Liver (tissue), 9 donors: ENCODE measurements around the gene GLB1L2. TPM values are rescaled to one million over a fixed set of nuclear protein-coding genes. Genes with fewer than 3 reads are reported as not detected.

Source experiments
- DNase-seq: peaks from one replicate; pipeline ENCODE4 v3.0.0-alpha.2; 2017; ENCODE audit warnings: low spot score
- H3K27ac ChIP-seq, 2 donors: one replicate each; pipeline ENCODE4 v1.7.0; 2013; ENCODE audit warnings: inconsistent platforms in 2 of 2, low read length in 2 of 2, control low read depth in 1 of 2, low read depth in 1 of 2, mild to moderate bottlenecking in 1 of 2
- H3K27me3 ChIP-seq, 4 donors: one replicate each; pipeline versions ENCODE4 v1.6.1 to v1.7.0; 2013; ENCODE audit warnings: low read length in 3 of 4, inconsistent platforms in 1 of 4, mild to moderate bottlenecking in 1 of 4, moderate library complexity in 1 of 4; ENCODE audit not compliant: control insufficient read depth in 4 of 4, insufficient read depth in 4 of 4
- H3K36me3 ChIP-seq, 4 donors: one replicate each; pipeline versions ENCODE4 v1.6.1 to v1.7.0; 2013; ENCODE audit warnings: low read length in 3 of 4, mild to moderate bottlenecking in 3 of 4, low read depth in 1 of 4, moderate library complexity in 1 of 4; ENCODE audit not compliant: control insufficient read depth in 4 of 4, insufficient read depth in 3 of 4
- H3K4me1 ChIP-seq, 4 donors: one replicate each; pipeline versions ENCODE4 v1.6.1 to v1.7.0; 2013; ENCODE audit warnings: low read length in 3 of 4, mild to moderate bottlenecking in 3 of 4, moderate library complexity in 1 of 4; ENCODE audit not compliant: control insufficient read depth in 4 of 4, insufficient read depth in 4 of 4
- H3K4me3 ChIP-seq, 3 donors: one replicate each; pipeline versions ENCODE4 v1.6.1 to v1.7.0; 2013; ENCODE audit warnings: low read length in 3 of 3, control low read depth in 1 of 3, low read depth in 1 of 3, mild to moderate bottlenecking in 1 of 3
- H3K9ac ChIP-seq, 2 donors: one replicate each; pipeline ENCODE4 v1.7.0; 2013; ENCODE audit warnings: low read length in 2 of 2, mild to moderate bottlenecking in 2 of 2, moderate library complexity in 2 of 2, control low read depth in 1 of 2, low read depth in 1 of 2
- H3K9me3 ChIP-seq, 4 donors: one replicate each; pipeline versions ENCODE4 v1.6.1 to v1.7.0; 2013; ENCODE audit warnings: low read length in 3 of 4; ENCODE audit not compliant: control insufficient read depth in 4 of 4
- CTCF ChIP-seq: fragments of 150-350 bp; IDR thresholded peaks from 2 replicates; pipeline ENCODE4 v1.5.1; 2017; ENCODE audit warnings: improper control_type of control experiment, low read depth, low read length; ENCODE audit not compliant: missing input control
- EGR1 ChIP-seq, 2 donors: IDR thresholded peaks; 2 replicates each; pipeline ENCODE4 v1.6.1; 2016 to 2018; ENCODE audit warnings: antibody characterized with exemption in 2 of 2, low read depth in 2 of 2
- FOXA1 ChIP-seq: IDR thresholded peaks from 2 replicates; pipeline ENCODE4 v1.6.1; 2016; ENCODE audit warnings: antibody characterized with exemption
- FOXA2 ChIP-seq: IDR thresholded peaks from 2 replicates; pipeline ENCODE4 v1.6.1; 2016; ENCODE audit warnings: antibody characterized with exemption
- GABPA ChIP-seq, 2 donors: IDR thresholded peaks in 1 of 2; conservative IDR thresholded peaks in 1 of 2; 2 replicates each; pipeline ENCODE4 v1.6.1; 2016; ENCODE audit warnings: antibody characterized with exemption in 2 of 2, mild to moderate bottlenecking in 1 of 2, moderate library complexity in 1 of 2
- HNF4A ChIP-seq, 2 donors: conservative IDR thresholded peaks; 2 replicates each; pipeline ENCODE4 v1.6.1; 2016; ENCODE audit warnings: antibody characterized with exemption in 2 of 2, mild to moderate bottlenecking in 2 of 2
- HNF4G ChIP-seq: IDR thresholded peaks from 2 replicates; pipeline ENCODE4 v1.6.1; 2016; ENCODE audit warnings: antibody characterized with exemption
- JUND ChIP-seq, 2 donors: IDR thresholded peaks; 2 replicates each; pipeline ENCODE4 v1.6.1; 2016; ENCODE audit warnings: antibody characterized with exemption in 2 of 2
- NR2F2 ChIP-seq: IDR thresholded peaks from 2 replicates; pipeline ENCODE4 v1.6.1; 2016; ENCODE audit warnings: antibody characterized with exemption
- RAD21 ChIP-seq, 2 donors: IDR thresholded peaks; 2 replicates each; pipeline ENCODE4 v1.6.1; 2016; ENCODE audit warnings: antibody characterized with exemption in 2 of 2, mild to moderate bottlenecking in 2 of 2
- REST ChIP-seq: IDR thresholded peaks from 2 replicates; pipeline ENCODE4 v1.6.1; 2016; ENCODE audit warnings: antibody characterized with exemption, mild to moderate bottlenecking
- RXRA ChIP-seq, 2 donors: IDR thresholded peaks; 2 replicates each; pipeline ENCODE4 v1.6.1; 2017 to 2018; ENCODE audit warnings: antibody characterized with exemption in 2 of 2, mild to moderate bottlenecking in 1 of 2
- SP1 ChIP-seq: IDR thresholded peaks from 2 replicates; pipeline ENCODE4 v1.6.1; 2018; ENCODE audit warnings: antibody characterized with exemption, mild to moderate bottlenecking
- ZBTB33 ChIP-seq: IDR thresholded peaks from 2 replicates; pipeline ENCODE4 v1.6.1; 2016; ENCODE audit warnings: antibody characterized with exemption
- WGBS: extraction: QIAGEN DNeasy Blood & Tissue Kit; methylation state at CpG from one replicate; pipeline ENCODE4 v1.1.7; 2013; 5-methylcytosine and 5-hydroxymethylcytosine counted together
- polyA plus RNA-seq, 2 donors: library from polyadenylated mRNA; stranded (reverse) in 1 of 2; unstranded in 1 of 2; fragments of 200-250 nt in 1 of 2; fragments of >200 nt in 1 of 2; fragmentation: Nextera tagmentation in 1 of 2; extraction: Ambion mirVana in 1 of 2; gene quantifications; one replicate each; pipeline versions ENCODE4 v1.2.1 to v1.2.3, GENCODE V29; 2013 to 2015
- total RNA-seq, 2 donors: library from RNA; depleted of rRNA; stranded (reverse); fragments of >200 nt; gene quantifications; one replicate each; pipeline ENCODE4 v1.2.3, GENCODE V29; 2014
- TF ChIP-seq, protein P1 (sequence below): IDR thresholded peaks from 2 replicates; pipeline ENCODE4 v1.6.1; 2016; ENCODE audit warnings: antibody characterized with exemption
- donor health status: healthy.
- donor health status: healthy.
- donor health status: healthy.
- donor health status: healthy.
- donor health status: healthy.

GLB1L2 gene
- total and polyA plus RNA-seq, 4 donors: 0.23 to 0.50 (median 0.42) TPM

GRCh38 chr11:134405436-134405835 is 73.6 kb downstream of the GLB1L2 start (continued):
- no peak for TF ChIP-seq CTCF
- TF ChIP-seq NR2F2: no peak
- TF ChIP-seq SP1: no peak
- TF ChIP-seq FOXA2: no peak
- TF ChIP-seq HNF4A (conservative IDR thresholded peaks at IDR 0.05): no peak

DNA sequence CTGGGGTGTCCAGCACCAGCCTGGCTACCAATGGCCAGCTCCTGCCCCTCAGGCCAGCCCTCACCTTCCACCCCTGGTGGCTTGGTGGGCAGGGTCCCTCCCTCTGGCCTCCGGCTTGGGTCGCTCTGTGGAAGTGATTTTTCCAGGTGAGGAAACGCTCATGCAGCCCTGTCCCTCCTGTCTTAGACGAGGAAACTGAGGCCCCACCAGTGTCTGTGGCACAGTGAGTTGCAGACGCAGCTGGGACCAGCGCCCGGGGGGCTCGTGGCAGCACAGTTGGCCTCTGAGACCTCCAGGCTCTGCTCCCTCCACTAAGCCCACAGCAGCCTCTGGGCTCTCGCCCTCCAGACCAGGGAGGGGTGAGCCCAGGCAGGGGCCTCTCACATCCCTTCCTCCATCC is 74.1 kb downstream of the GLB1L2 start:
- H3K9me3 ChIP-seq: no peaks in the 10 kb centered on the region
- WGBS: 81% methylated on average over 9 of the region's 9 CpGs
- H3K27me3 ChIP-seq: no peaks in the 10 kb centered on the region
- H3K27ac ChIP-seq: no peak overlapping the region
- no peak for DNase-seq
- no peak overlapping the region for H3K9ac ChIP-seq
- no peak overlapping the region for H3K4me3 ChIP-seq
- no peak for TF ChIP-seq NR2F2
- no peak for TF ChIP-seq REST
- TF ChIP-seq GABPA (IDR thresholded peaks at IDR 0.05 in 1 of 2, conservative IDR thresholded peaks at IDR 0.05 in 1 of 2): no peak
- TF ChIP-seq FOXA1: no peak
- TF ChIP-seq HNF4A (conservative IDR thresholded peaks at IDR 0.05): no peak
- no peak for TF ChIP-seq EGR1 (IDR thresholded peaks at IDR 0.05; ENCODE audit: low read depth in 2 of 2)
- TF ChIP-seq, protein P1, sequence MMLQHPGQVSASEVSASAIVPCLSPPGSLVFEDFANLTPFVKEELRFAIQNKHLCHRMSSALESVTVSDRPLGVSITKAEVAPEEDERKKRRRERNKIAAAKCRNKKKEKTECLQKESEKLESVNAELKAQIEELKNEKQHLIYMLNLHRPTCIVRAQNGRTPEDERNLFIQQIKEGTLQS: no peak
- no peak for TF ChIP-seq JUND (IDR thresholded peaks at IDR 0.05)
- TF ChIP-seq RXRA (IDR thresholded peaks at IDR 0.05): no peak
- no peak for TF ChIP-seq SP1
- TF ChIP-seq RAD21 (IDR thresholded peaks at IDR 0.05): no peak
- peaks cover 5 to 32% (median 18%) of the 10 kb centered on the region in 4 donors for H3K4me1 ChIP-seq
- H3K36me3 ChIP-seq: no peaks in the 10 kb centered on the region

DNA sequence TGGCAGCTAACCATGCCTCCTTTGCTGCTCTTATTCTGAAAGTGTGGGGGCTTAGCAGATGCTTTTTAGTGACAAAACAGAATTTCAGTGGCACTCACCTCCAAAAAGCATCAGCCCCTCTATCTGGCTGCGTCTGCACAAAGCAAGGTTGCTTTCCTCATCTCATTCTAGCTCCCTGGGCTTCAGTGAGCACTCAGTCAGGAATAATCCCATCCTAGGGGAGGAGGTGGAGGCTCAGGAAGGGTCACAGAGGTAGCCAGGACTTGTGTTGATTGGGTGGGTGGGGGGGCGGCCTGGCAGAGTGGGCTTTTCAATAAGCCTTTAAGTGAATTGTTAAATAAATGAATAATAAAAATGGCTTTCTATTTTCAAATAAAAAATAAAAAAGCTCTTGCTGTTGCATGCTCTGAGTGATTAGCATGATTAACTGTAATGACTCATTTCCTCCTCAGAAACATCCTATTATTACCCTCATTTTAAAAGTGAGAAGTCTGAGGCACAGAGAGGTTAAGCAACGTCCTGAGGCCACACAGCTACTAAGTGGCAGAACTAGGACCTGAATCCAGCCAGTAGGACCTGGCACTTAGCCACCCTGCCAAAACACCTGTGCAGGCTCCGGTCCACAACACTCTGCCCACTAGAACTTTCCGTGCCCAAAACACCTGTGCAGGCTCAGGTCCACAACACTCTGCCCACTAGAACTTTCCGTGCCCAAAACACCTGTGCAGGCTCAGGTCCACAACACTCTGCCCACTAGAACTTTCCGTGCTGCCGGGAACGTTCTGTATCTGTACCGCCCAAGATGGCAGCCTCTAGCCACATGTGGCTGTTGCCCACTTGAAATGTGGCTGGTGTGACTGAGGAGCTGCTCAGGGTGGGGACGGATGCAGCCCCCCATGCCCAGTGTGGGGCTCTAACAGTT is 74.7 kb downstream of the GLB1L2 start:
- WGBS: 79% methylated on average over 11 of the region's 11 CpGs
- Histone ChIP-seq H3K9me3 (no peaks in the 10 kb centered on the region), H3K27me3 (no peaks in the 10 kb centered on the region), H3K4me3 (no peak overlapping the region), H3K36me3 (no peaks in the 10 kb centered on the region), H3K27ac (peak overlapping the region in 1 of 2 donors; percentile 85), H3K9ac (no peak overlapping the region), H3K4me1 (peaks cover 5 to 38% (median 21%) of the 10 kb centered on the region in 4 donors)
- no peak for TF ChIP-seq GABPA (IDR thresholded peaks at IDR 0.05 in 1 of 2, conservative IDR thresholded peaks at IDR 0.05 in 1 of 2)
- TF ChIP-seq HNF4G: no peak
- no peak for TF ChIP-seq REST
- no peak for TF ChIP-seq ZBTB33
- TF ChIP-seq RXRA (IDR thresholded peaks at IDR 0.05): no peak
- no peak for DNase-seq
